ENCODE results near the gene TLE2. TPM values are rescaled to one million over a fixed set of nuclear protein-coding genes. Genes with fewer than 3 reads are reported as not detected.

Gene TLE2
- 0.58 and 3.4 TPM in 2 replicates for total RNA-seq

GRCh38 chr19:3029065-3029923, at the start of gene TLE2:
Gene TLE2 (minus strand): TSS chr19:3029280. CDS start chr19:3028904, 376 bp downstream.

GRCh38 chr19:3062165-3063105, 33.4 kb upstream of the TLE2 start, which contains the start of gene TLE5:
Gene TLE5 (minus strand): TSS chr19:3062495. CDS start chr19:3062200, 295 bp downstream.

GRCh38 chr19:2977001-2977745, 51.9 kb downstream of the TLE2 start, which contains the start of gene TLE6:
Gene TLE6 (plus strand): TSS chr19:2977564. CDS start chr19:2978234, 670 bp downstream.

Other genes starting within 250 kb of the TLE2 start
- 24.2 and 52.0 TPM in 2 replicates for gene SGTA, start 246.0 kb downstream of the TLE2 start, total RNA-seq
- gene THOP1, start 243.8 kb downstream of the TLE2 start, total RNA-seq: 45.4 and 161 TPM in 2 replicates
- 1.9 and 6.5 TPM in 2 replicates for gene ZNF554, start 209.4 kb downstream of the TLE2 start, total RNA-seq
- 5.2 and 6.8 TPM in 2 replicates for gene ZNF555, start 187.8 kb downstream of the TLE2 start, total RNA-seq
- 0.58 and 1.4 TPM in 2 replicates for gene ZNF556, start 161.9 kb downstream of the TLE2 start, total RNA-seq
- gene ZNF57, start 128.4 kb downstream of the TLE2 start, total RNA-seq: 5.2 and 5.6 TPM in 2 replicates
- 2.3 and 4.2 TPM in 2 replicates for gene ZNF77, start 84.3 kb downstream of the TLE2 start, total RNA-seq
- gene TLE6, start 51.7 kb downstream of the TLE2 start, total RNA-seq: 0.77 and 1.7 TPM in 2 replicates
- 73.0 and 113 TPM in 2 replicates for gene TLE5, start 33.2 kb upstream of the TLE2 start, total RNA-seq
- 68.8 and 112 TPM in 2 replicates for gene GNA11, start 65.1 kb upstream of the TLE2 start, total RNA-seq
- under 0.01 TPM in 2 replicates for gene GNA15, start 106.8 kb upstream of the TLE2 start, total RNA-seq
- gene S1PR4, start 149.5 kb upstream of the TLE2 start, total RNA-seq: not detected in 2 replicates
- 32.1 and 76.9 TPM in 2 replicates for gene NCLN, start 156.7 kb upstream of the TLE2 start, total RNA-seq
- gene CELF5, start 195.4 kb upstream of the TLE2 start, total RNA-seq: not detected in 2 replicates